Heart right ventricle (tissue), 16 donors: ENCODE results near the gene CYSTM1. TPM values are rescaled to one million over a fixed set of nuclear protein-coding genes. Genes with fewer than 3 reads are reported as not detected.

Experiments used
- ATAC-seq, 8 donors: fragments of 200-7000 bp; cut with Tn5 transposase; one replicate each; pipeline ENCODE4 v1.9.1; 2020; ENCODE audit warnings: mild to moderate bottlenecking in 8 of 8, moderate library complexity in 8 of 8, moderate number of reproducible peaks in 1 of 8
- DNase-seq, 2 donors: peaks; one replicate each; pipeline ENCODE4 v3.0.0-alpha.2; 2020
- H3K27ac ChIP-seq, 10 donors: fragments of 200-600 bp; sonication (generic) in 2 of 10; one replicate each; pipeline versions ENCODE4 v1.5.0 to v1.8.0; 2020 to 2022; ENCODE audit warnings: mild to moderate bottlenecking in 3 of 10
- H3K27me3 ChIP-seq, 7 donors: fragments of 200-600 bp; one replicate each; pipeline ENCODE4 v1.8.0; 2021 to 2022; ENCODE audit warnings: mild to moderate bottlenecking in 2 of 7
- H3K36me3 ChIP-seq, 9 donors: fragments of 200-600 bp; sonication (generic) in 1 of 9; one replicate each; pipeline versions ENCODE4 v1.5.0 to v1.8.0; 2020 to 2022; ENCODE audit warnings: mild to moderate bottlenecking in 2 of 9
- H3K4me1 ChIP-seq, 9 donors: fragments of 200-600 bp; sonication (generic) in 1 of 9; one replicate each; pipeline versions ENCODE4 v1.5.0 to v1.8.0; 2020 to 2022; ENCODE audit warnings: mild to moderate bottlenecking in 4 of 9
- H3K4me3 ChIP-seq, 10 donors: fragments of 200-600 bp; sonication (generic) in 2 of 10; one replicate each; pipeline versions ENCODE4 v1.5.0 to v1.8.0; 2020 to 2022; ENCODE audit warnings: mild to moderate bottlenecking in 7 of 10, moderate library complexity in 2 of 10
- H3K9me3 ChIP-seq, 11 donors: fragments of 200-600 bp in 10 of 11; sonication (generic) in 2 of 11; one replicate each; pipeline versions ENCODE4 v1.5.0 to v1.8.0; 2013 to 2022; ENCODE audit warnings: mild to moderate bottlenecking in 2 of 11, control low read depth in 1 of 11, moderate library complexity in 1 of 11
- whole genome bisulfite sequencing, 2 donors: extraction: QIAGEN DNeasy Blood & Tissue Kit; methylation state at CpG; one replicate each; pipeline ENCODE4 v1.1.7; 2013; ENCODE audit warnings: inconsistent platforms in 1 of 2; 5-methylcytosine and 5-hydroxymethylcytosine counted together
- intact Hi-C, 10 donors: fragments of 100-400 bp; cut with DNase I; formaldehyde crosslinking; loops; one replicate each; pipeline versions ENCODE4 v1.11.1 to v1.14.2; 2022
- polyA plus RNA-seq, 2 donors: library from polyadenylated mRNA; stranded (reverse); fragments of 200-250 nt; gene quantifications; one replicate each; pipeline ENCODE4 v1.2.3, GENCODE V29; 2013
- total RNA-seq, 10 donors: library from RNA; stranded (reverse); fragmentation: NEBNext Ultra II Directional in 3 of 10; extraction: Animal tissue kit (Norgen Biotek cat#: 25700) in 3 of 10; gene quantifications; one replicate each; pipeline versions ENCODE4 v1.2.1 to v1.2.4, GENCODE V29; 2021 to 2023
- TF ChIP-seq, protein P1 (sequence below), 9 donors: fragments of 200-600 bp; sonication (generic) in 2 of 9; IDR thresholded peaks; one replicate each; pipeline versions ENCODE4 v1.5.0 to v1.8.0; 2021 to 2022; ENCODE audit warnings: antibody characterized with exemption in 9 of 9, mild to moderate bottlenecking in 5 of 9, moderate library complexity in 1 of 9
- donor health status: Arrhythmogenic right ventricular cardiomyopathy.
- donor health status: ischemic (EF 13 %, LVEDD 7.1; RV severe dilation, severe dysfunction).
- donor health status: healthy with polysubstance abuse.
- donor health status: DM: no; HTN: yes; CAD: no.
- donor health status: DM: no; HTN: no; CAD: no.
- donor health status: ischemic (EF 25% LVEDD 6.9; RV normal size, moderate dysfunction).
- donor health status: ischemic (EF 25% LVEDD 5.7; RV mildly dilated, moderate dysfunction).
- donor health status: healthy.
- donor health status: DM: yes; HTN: yes; CAD: no.
- donor health status: Ischemic cardiomyopathy.
- donor health status: ischemic (EF 35%, LVEDD 5.7; RV mildly dilated, moderate dysfunction).
- donor health status: nonischemic (EF 11% LVEDD 7.7; RV severe dilation, severe dysfunction).
- donor health status: DM: yes; HTN: yes; CAD: no.
- donor health status: PGD.
- donor health status: ischemic (EF 29% LVEDD 5.4; RV normal size, mild dysfunction).
- donor health status: nonischemic (EF 23%, LVEDD 6.1; RV moderate dilation, normal function).

CYSTM1 gene
- total and polyA plus RNA-seq, 12 donors = 45.0 to 217 (median 95.3) TPM

DNA sequence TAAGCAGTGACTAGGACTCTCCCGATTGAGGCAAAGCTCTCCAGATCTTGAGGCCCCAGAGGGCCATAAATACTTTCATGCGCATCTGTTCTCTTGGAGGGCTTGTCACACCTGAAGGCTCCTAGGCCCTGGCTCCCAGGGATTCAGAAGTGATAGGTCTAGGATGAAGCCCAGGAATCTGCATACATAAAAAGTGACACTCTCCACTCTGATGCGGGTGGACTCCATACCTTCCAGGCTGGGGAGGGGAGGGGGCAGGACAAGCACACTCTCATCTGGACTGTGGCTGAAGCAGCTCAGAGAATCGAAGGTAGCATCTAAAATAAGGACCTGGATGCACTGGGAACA is 9.1 kb upstream of the CYSTM1 start:
- Histone ChIP-seq H3K27me3 (no peaks in the 10 kb centered on the region), H3K4me1 (peaks cover 0 to 16% (median 10%) of the 10 kb centered on the region in 9 donors), H3K9me3 (no peaks in the 10 kb centered on the region), H3K4me3 (no peak overlapping the region), H3K27ac (no peak overlapping the region), H3K36me3 (no peaks in the 10 kb centered on the region)
- WGBS, 2 donors = 68 to 72% methylated on average over 4 of the region's 4 CpGs
- DNase-seq (no peak), ATAC-seq (peak in 2 of 8 donors; percentile 14 to 18)
- intact Hi-C loops = loop anchor here in 2 of 10 donors (5.0 kb wide), 1 partner anchor 186 kb away; no protein-coding TSS in a partner anchor
- TF ChIP-seq, protein P1, sequence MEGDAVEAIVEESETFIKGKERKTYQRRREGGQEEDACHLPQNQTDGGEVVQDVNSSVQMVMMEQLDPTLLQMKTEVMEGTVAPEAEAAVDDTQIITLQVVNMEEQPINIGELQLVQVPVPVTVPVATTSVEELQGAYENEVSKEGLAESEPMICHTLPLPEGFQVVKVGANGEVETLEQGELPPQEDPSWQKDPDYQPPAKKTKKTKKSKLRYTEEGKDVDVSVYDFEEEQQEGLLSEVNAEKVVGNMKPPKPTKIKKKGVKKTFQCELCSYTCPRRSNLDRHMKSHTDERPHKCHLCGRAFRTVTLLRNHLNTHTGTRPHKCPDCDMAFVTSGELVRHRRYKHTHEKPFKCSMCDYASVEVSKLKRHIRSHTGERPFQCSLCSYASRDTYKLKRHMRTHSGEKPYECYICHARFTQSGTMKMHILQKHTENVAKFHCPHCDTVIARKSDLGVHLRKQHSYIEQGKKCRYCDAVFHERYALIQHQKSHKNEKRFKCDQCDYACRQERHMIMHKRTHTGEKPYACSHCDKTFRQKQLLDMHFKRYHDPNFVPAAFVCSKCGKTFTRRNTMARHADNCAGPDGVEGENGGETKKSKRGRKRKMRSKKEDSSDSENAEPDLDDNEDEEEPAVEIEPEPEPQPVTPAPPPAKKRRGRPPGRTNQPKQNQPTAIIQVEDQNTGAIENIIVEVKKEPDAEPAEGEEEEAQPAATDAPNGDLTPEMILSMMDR (IDR thresholded peaks at IDR 0.05) = no peak

DNA sequence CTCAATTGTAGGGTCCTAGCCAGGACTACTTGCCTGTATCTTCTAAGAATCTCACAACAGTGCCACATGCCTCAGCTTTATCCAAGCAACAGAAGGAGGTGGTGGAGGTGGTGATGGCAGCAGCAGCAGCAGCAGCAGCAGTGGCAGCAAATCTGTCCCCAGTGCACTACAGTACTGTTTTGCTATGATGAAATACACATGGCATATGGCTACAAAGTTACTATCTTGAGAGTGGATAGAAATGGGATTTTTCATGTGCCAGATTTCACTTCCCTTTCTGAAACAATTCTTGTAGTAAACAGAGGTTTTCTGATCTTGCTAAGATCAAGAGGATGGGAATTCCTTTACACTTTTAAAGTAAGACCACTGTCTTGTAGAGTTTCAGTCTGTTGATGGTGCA is 8.1 kb upstream of the CYSTM1 start:
- no peak for DNase-seq
- Histone ChIP-seq H3K27me3 (no peaks in the 10 kb centered on the region), H3K4me3 (no peak overlapping the region), H3K27ac (no peak overlapping the region), H3K36me3 (no peaks in the 10 kb centered on the region), H3K9me3 (no peaks in the 10 kb centered on the region), H3K4me1 (peaks cover 0 to 16% (median 10%) of the 10 kb centered on the region in 9 donors)
- TF ChIP-seq, protein P1 (IDR thresholded peaks at IDR 0.05) = no peak
- intact Hi-C loops = loop anchor here in 2 of 10 donors (5.0 kb wide), 1 partner anchor 185 kb away; no protein-coding TSS in a partner anchor
- ATAC-seq = no peak

DNA sequence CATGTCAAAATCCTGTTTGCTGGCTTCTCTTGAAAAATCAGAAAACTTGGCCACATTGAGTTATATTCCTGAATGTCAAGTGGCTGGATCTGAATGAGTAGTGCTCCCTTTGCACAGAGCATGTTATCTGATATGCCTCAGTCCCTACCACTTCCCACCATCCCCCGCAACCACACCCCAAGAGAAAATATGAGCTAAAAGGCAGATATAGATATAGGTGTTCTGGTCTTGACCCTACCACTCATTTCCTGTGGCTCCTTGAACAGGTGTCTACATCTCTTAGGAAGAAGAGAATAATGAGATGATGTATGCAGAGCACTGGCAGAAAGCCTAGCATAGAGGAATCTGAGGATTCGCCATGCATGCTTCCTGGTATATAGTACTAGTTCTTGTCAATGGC is 6.6 kb upstream of the CYSTM1 start:
- intact Hi-C loops = loop anchor here in 2 of 10 donors (5.0 kb wide), 1 partner anchor 184 kb away; no protein-coding TSS in a partner anchor

DNA sequence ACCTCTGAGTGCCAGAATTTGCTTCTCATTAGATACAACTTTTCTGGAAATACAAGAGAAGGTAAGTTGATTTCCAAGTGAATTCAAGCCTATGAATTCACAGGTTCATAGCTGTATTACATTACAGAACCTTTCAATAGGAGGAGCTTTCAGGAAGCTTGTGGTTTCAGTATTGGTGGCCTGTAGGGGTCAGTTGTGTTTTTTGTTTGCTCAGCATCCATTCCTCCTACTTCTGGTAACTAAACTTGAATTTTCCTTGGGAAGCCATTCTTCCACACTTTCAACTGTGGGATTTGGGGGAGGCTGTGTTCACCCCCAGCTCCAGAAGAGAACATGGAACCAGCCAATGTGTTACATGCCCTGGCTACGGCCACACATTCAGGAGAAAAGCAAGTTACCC is 5.6 kb upstream of the CYSTM1 start:
- no peaks in the 10 kb centered on the region for H3K9me3 ChIP-seq
- H3K4me1 ChIP-seq = peaks cover 0 to 21% (median 15%) of the 10 kb centered on the region in 9 donors
- no peaks in the 10 kb centered on the region for H3K36me3 ChIP-seq
- WGBS, 2 donors = 92 to 95% methylated on average over 1 of the region's 1 CpG
- ATAC-seq (no peak), DNase-seq (no peak)
- intact Hi-C loops = loop anchor here in 2 of 10 donors (5.0 kb wide), 1 partner anchor 183 kb away; no protein-coding TSS in a partner anchor
- H3K27me3 ChIP-seq = no peaks in the 10 kb centered on the region
- H3K4me3 ChIP-seq = no peak overlapping the region
- no peak overlapping the region for H3K27ac ChIP-seq
- TF ChIP-seq, protein P1 (IDR thresholded peaks at IDR 0.05) = peak in 6 of 9 donors; percentile 13 to 44 (median 38)

More for the DNA sequence above, 6.6 kb upstream of the CYSTM1 start:
- Histone ChIP-seq H3K4me3 (no peak overlapping the region), H3K27me3 (no peaks in the 10 kb centered on the region), H3K36me3 (no peaks in the 10 kb centered on the region), H3K4me1 (peaks cover 0 to 16% (median 10%) of the 10 kb centered on the region in 9 donors), H3K9me3 (no peaks in the 10 kb centered on the region), H3K27ac (no peak overlapping the region)
- TF ChIP-seq, protein P1 (IDR thresholded peaks at IDR 0.05) = no peak
- 98 to 99% methylated on average over 2 of the region's 2 CpGs for WGBS, 2 donors
- no peak for ATAC-seq
- no peak for DNase-seq
